GM13976 (cell line): ENCODE measurements around the gene ANKIB1.
"Not testable (repeated sequence)": the region's sequence is repeated elsewhere in the genome, so short reads cannot be mapped to it uniquely, and the experiment has no call there.

Experiments used
- DNase-seq: peaks from one replicate; pipeline ENCODE4 v3.0.0; 2012; ENCODE audit warnings: low spot score
- CTCF ChIP-seq: IDR thresholded peaks from 2 replicates; pipeline ENCODE4 v1.5.1; 2012; ENCODE audit warnings: borderline replicate concordance, mild to moderate bottlenecking; ENCODE audit not compliant: insufficient read depth; ENCODE audit errors: extremely low read depth, missing control alignments, control extremely low read depth
- in situ Hi-C: fragments of 300-500 bp; cut with MboI; formaldehyde crosslinking; loops from one replicate; pipeline ENCODE4 v1.12.0; 2022; ENCODE audit warnings: low sequenced_read_pairs, mixed read lengths, inconsistent platforms; ENCODE audit not compliant: unreplicated experiment

The ANKIB1 gene

DNA sequence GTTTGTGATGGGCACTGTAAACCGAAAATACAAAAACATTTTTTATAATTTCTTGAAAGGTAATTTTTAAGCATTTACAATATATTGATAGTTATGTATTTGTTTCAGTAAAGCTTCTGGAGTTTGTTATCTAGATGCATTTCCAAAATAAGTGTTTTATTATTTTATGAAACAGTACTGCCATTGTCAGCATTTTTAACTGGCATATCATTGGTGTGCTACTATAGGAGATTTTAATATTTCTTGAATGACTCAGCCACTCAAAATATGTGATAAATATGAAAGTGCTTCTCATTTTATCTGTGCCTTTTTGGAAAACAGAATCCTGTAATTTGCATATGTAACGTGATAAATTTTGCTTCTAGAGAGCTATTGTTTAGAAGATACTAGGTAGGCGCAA lies 97.9 kb downstream of the ANKIB1 start:
- TF ChIP-seq CTCF: no peak
- in situ Hi-C loops: no loop called here

GRCh38 chr7:92352009-92352408 lies 106.2 kb downstream of the ANKIB1 start:
- in situ Hi-C loops: no loop called here
- TF ChIP-seq CTCF: no peak
- no peak for DNase-seq

More for the DNA sequence above, 97.9 kb downstream of the ANKIB1 start:
- DNase-seq: no peak

GRCh38 chr7:92354214-92354613 lies 108.4 kb downstream of the ANKIB1 start:
- TF ChIP-seq CTCF: no peak
- in situ Hi-C loops: no loop called here
- no peak for DNase-seq

GRCh38 chr7:92356406-92356805 lies 110.6 kb downstream of the ANKIB1 start:
- in situ Hi-C loops: no loop called here
- DNase-seq: no peak
- TF ChIP-seq CTCF: no peak

DNA sequence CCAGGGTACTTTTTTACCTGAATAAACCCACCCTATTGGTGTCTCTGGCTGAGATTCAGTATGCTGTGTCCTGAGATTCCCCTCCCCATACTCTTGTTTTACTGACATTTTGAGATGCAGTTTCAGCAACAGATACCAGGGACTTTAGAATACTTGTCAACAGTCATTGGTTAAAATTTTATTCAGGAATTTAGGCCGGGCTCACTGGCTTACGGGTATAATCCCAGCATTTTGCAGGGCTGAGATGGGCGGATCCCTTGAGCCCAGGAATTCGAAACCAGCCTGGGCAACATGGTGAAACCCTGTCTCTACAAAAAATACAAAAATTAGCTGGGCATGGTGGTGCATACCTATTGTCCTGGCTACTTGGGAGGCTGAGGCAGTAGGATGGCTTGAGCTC lies 111.5 kb downstream of the ANKIB1 start:
- DNase-seq: no peak
- no peak for TF ChIP-seq CTCF
- in situ Hi-C loops: no loop called here

DNA sequence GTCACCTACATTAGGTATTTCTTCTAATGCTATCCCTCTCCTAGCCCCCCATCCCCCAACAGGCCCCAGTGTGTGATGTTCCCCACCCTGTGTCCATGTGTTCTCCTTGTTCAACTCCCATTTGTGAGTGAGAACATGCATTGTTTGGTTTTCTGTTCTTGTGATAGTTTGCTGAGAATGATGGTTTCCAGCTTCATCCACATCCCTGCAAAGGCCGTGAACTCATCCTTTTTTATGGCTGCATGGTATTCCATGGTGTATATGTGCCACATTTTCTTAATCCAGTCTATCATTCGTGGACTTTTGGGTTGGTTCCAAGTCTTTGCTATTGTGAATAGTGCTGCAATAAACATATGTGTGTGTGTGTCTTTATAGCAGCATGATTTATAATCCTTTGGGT lies 113.4 kb downstream of the ANKIB1 start:
- in situ Hi-C loops, DNase-seq: not testable (repeated sequence)

GRCh38 chr7:92359801-92360200 lies 114.0 kb downstream of the ANKIB1 start:
- DNase-seq: no peak
- no peak for TF ChIP-seq CTCF
- in situ Hi-C loops: no loop called here

GRCh38 chr7:92360387-92360786 lies 114.6 kb downstream of the ANKIB1 start:
- no peak for TF ChIP-seq CTCF
- in situ Hi-C loops: no loop called here
- DNase-seq: no peak
